DND-41 (cell line): Measurements from ENCODE around the gene SGIP1.
"Not testable (repeated sequence)": the region's sequence is repeated elsewhere in the genome, so short reads cannot be mapped to it uniquely, and the experiment has no call there.

Experiments used
- ATAC-seq: fragments of 200-7000 bp; cut with Tn5 transposase; 3 replicates; pipeline ENCODE4 v1.9.1; 2021; ENCODE audit warnings: low read depth; ENCODE audit not compliant: insufficient read depth
- DNase-seq: peaks from one replicate; pipeline ENCODE4 v3.0.0-alpha.2; 2020
- H2AFZ ChIP-seq: 2 replicates; pipeline ENCODE4 v1.6.0; 2012; ENCODE audit warnings: low read depth, low read length
- H3K27ac ChIP-seq: 2 replicates; pipeline ENCODE4 v1.5.1; 2012; ENCODE audit warnings: low read length, inconsistent platforms
- H3K27me3 ChIP-seq: fragments of 200-600 bp; sonication (generic); 2 replicates; pipeline ENCODE4 v1.6.0; 2012; ENCODE audit warnings: low read length, mild to moderate bottlenecking, inconsistent platforms; ENCODE audit not compliant: insufficient read depth, poor library complexity
- H3K36me3 ChIP-seq: 2 replicates; pipeline ENCODE4 v1.5.1; 2012; ENCODE audit warnings: low read length, inconsistent platforms; ENCODE audit not compliant: insufficient read depth
- H3K4me1 ChIP-seq: 2 replicates; pipeline ENCODE4 v1.5.1; 2012; ENCODE audit warnings: mild to moderate bottlenecking, low read length; ENCODE audit not compliant: insufficient read depth
- H3K4me2 ChIP-seq: 2 replicates; pipeline ENCODE4 v1.6.0; 2012; ENCODE audit warnings: mild to moderate bottlenecking, moderate library complexity, low read length, inconsistent platforms; ENCODE audit not compliant: insufficient read depth
- H3K4me3 ChIP-seq, 2 experiments: fragments of 200-600 bp in 1 of 2; shearing (Covaris generic) in 1 of 2; 2 replicates each; pipeline ENCODE4 v1.5.1; 2012 to 2016; ENCODE audit warnings: inconsistent platforms in 2 of 2, low read length in 2 of 2, mild to moderate bottlenecking in 2 of 2, low read depth in 1 of 2, moderate library complexity in 1 of 2
- H3K79me2 ChIP-seq: 2 replicates; pipeline ENCODE4 v1.6.0; 2012; ENCODE audit warnings: low read length, inconsistent platforms; ENCODE audit not compliant: insufficient read depth
- H3K9ac ChIP-seq: 2 replicates; pipeline ENCODE4 v1.6.0; 2012; ENCODE audit warnings: low read depth, mild to moderate bottlenecking, inconsistent platforms, low read length, moderate library complexity
- H3K9me3 ChIP-seq: 2 replicates; pipeline ENCODE4 v1.5.1; 2012; ENCODE audit warnings: low read length, moderate library complexity, mild to moderate bottlenecking, inconsistent platforms; ENCODE audit not compliant: insufficient read depth, severe bottlenecking
- H4K20me1 ChIP-seq: 2 replicates; pipeline ENCODE4 v1.6.0; 2012; ENCODE audit warnings: low read length; ENCODE audit not compliant: insufficient read depth
- CTCF ChIP-seq: IDR thresholded peaks from 2 replicates; pipeline ENCODE4 v1.5.1; 2012; ENCODE audit warnings: borderline replicate concordance, low read length, moderate library complexity, mild to moderate bottlenecking; ENCODE audit not compliant: poor library complexity, severe bottlenecking; ENCODE audit errors: extremely low read depth
- EZH2 ChIP-seq: IDR thresholded peaks from 3 replicates; pipeline ENCODE4 v1.6.1; 2012; ENCODE audit warnings: borderline replicate concordance, low read depth, mild to moderate bottlenecking, moderate library complexity, low read length, inconsistent platforms; ENCODE audit not compliant: severe bottlenecking

The SGIP1 gene

DNA sequence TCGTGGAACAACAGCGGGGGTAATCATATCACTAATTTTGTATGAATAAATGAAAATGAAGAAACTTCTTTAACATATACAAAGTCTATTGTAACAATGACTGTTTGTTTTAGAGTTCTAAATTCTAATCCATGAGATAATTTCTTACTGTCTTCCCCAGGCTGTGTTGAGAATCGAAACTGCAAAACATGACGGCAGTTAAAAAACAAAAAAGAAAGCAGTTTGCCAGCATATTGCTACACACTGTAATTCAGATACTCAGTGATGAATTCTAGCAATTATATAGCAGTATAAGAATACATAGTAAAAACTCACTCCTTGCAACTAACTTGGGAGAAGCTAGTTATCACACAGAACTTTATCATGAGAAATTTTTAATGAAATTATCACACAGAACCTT, 245.0 kb downstream of the SGIP1 start:
- no peak for DNase-seq
- H4K20me1 ChIP-seq: no peaks in the 10 kb centered on the region
- H3K79me2 ChIP-seq: no peaks in the 10 kb centered on the region
- no peaks in the 10 kb centered on the region for H3K27me3 ChIP-seq
- no peak overlapping the region for H3K4me3 ChIP-seq
- no peaks in the 10 kb centered on the region for H3K36me3 ChIP-seq
- no peak overlapping the region for H3K27ac ChIP-seq
- no peaks in the 10 kb centered on the region for H3K9me3 ChIP-seq
- H3K4me1 ChIP-seq: no peaks in the 10 kb centered on the region
- H3K9ac ChIP-seq: no peak overlapping the region
- H2AFZ ChIP-seq: no peak overlapping the region
- TF ChIP-seq CTCF (no peak), EZH2 (no peak)
- no peak overlapping the region for H3K4me2 ChIP-seq
- ATAC-seq: no peak

- Histone ChIP-seq H3K27me3 (no peaks in the 10 kb centered on the region), H4K20me1 (no peaks in the 10 kb centered on the region), H3K4me3 (no peak overlapping the region), H3K4me2 (no peak overlapping the region), H3K27ac (no peak overlapping the region), H3K36me3 (no peaks in the 10 kb centered on the region), H2AFZ (no peak overlapping the region), H3K9ac (no peak overlapping the region), H3K79me2 (no peaks in the 10 kb centered on the region), H3K9me3 (no peaks in the 10 kb centered on the region), H3K4me1 (no peaks in the 10 kb centered on the region)
- TF ChIP-seq EZH2 (no peak), CTCF (no peak)
- ATAC-seq: no peak
- no peak for DNase-seq
Measured at GRCh38 chr1:66779475-66780078, 245.6 kb downstream of the SGIP1 start.

DNA sequence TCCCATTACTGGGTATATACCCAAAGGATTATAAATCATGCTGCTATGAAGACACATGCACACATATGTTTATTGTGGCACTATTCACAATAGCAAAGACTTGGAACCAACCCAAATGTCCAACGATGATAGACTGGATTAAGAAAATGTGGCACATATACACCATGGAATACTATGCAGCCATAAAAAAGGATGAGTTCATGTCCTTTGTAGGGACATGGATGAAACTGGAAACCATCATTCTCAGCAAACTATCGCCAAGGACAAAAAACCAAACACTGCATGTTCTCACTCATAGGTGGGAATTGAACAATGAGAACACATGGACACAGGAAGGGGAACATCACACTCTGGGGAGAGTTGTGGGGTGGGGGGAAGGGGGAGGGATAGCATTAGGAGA, 251.8 kb downstream of the SGIP1 start:
- H4K20me1 ChIP-seq, H2AFZ ChIP-seq, DNase-seq, H3K27me3 ChIP-seq, H3K4me2 ChIP-seq, ATAC-seq, H3K9ac ChIP-seq, H3K4me3 ChIP-seq, H3K36me3 ChIP-seq, H3K9me3 ChIP-seq, H3K79me2 ChIP-seq, H3K27ac ChIP-seq: not testable (repeated sequence)
- H3K4me1 ChIP-seq: peaks cover 15% of the 10 kb centered on the region

- peaks cover 15% of the 10 kb centered on the region for H3K4me1 ChIP-seq
- H3K4me3 ChIP-seq: no peak overlapping the region
- H3K9ac ChIP-seq: no peak overlapping the region
- no peaks in the 10 kb centered on the region for H3K27me3 ChIP-seq
- H3K79me2 ChIP-seq: no peaks in the 10 kb centered on the region
- no peak overlapping the region for H2AFZ ChIP-seq
- H3K36me3 ChIP-seq: no peaks in the 10 kb centered on the region
- H3K27ac ChIP-seq: no peak overlapping the region
- no peak overlapping the region for H3K4me2 ChIP-seq
- no peaks in the 10 kb centered on the region for H3K9me3 ChIP-seq
- DNase-seq (no peak), ATAC-seq (no peak)
- TF ChIP-seq EZH2 (no peak), CTCF (no peak)
- no peaks in the 10 kb centered on the region for H4K20me1 ChIP-seq
Measured at GRCh38 chr1:66787641-66788040, 253.7 kb downstream of the SGIP1 start.
